HS-5 (cell line): Measurements from ENCODE around the gene EDIL3.
"Not testable (repeated sequence)": the region's sequence is repeated elsewhere in the genome, so short reads cannot be mapped to it uniquely, and the experiment has no call there.

Experiments used
- DNase-seq: peaks from one replicate; pipeline ENCODE4 v3.0.0-alpha.2; 2012; ENCODE audit warnings: low read depth

Gene EDIL3

DNA sequence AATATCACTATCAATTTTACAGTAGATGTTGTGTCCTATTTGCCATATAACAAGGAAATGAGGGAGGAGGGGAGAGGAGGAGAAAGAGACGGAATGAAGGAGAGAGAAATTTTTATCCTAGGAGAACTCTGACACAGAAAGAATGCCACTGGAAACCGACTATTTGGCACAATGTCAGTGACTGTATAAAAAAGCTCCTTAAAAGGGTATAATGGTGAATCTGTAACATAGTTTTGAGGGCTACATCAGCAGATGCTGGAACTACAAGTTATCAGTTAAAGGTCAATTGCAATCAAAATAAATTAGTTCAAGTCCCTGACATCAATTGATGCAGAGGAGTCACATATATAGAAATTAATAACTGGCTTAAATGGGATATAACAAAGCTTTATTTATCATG lies 5.7 kb downstream of the EDIL3 start:
- no peak for DNase-seq

GRCh38 chr5:84378420-84378819 lies 6.3 kb downstream of the EDIL3 start:
- no peak for DNase-seq

DNA sequence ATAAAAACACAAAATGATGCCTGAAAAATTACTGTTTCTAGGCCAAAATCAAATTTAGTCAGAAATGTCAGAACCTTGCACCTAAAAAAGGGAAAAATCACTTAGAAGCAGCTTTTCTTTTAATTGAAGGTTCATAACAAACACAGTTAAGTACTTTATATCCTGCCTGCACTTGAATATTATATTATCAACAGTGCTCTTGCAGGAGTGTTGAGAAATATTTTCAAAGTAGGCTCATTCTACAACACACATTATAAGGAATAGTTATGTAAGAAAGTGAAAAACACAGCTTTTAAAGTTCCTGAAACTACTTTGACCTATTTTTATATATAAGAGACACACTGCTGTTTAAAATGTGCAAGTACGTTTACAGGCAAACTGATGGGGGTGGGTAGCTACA lies 8.3 kb downstream of the EDIL3 start:
- DNase-seq = no peak

DNA sequence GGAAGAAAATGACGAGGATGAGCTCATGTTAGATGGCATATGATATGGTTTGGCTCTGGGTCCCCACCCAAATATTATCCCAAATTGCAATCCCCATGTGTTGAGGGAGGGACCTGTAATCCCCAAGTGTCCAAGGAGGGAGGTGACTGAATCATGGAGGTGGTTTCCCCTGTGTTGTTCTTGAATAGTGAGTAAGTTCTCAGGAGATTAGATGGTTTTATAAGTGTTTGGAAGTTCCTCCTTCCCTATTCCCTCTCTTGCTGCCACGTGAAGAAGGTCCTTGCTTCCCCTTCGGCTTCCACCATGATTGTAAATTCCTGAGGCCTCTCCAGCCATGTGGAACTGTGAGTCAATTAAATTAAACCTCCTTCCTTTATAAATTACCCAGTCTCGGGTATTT lies 10.1 kb downstream of the EDIL3 start:
- no peak for DNase-seq

DNA sequence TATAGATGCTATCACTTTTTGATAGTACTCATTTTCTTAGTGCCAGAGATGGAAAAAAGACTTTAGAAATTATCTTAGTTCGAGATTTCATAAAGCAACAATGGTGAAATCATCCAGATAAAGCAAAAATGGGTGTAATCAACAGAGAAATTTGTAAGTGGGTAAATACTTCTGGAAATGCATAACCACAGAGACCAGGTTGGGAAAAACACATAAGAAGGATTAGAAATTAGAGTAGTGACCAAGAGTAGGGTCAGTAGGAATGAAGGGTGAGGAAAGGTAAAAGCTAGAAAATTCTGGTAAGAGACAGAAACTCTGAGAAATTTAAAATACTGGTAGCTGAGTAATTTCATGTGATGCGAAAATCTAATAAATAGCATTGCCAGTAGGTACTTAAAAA lies 11.2 kb downstream of the EDIL3 start:
- no peak for DNase-seq

DNA sequence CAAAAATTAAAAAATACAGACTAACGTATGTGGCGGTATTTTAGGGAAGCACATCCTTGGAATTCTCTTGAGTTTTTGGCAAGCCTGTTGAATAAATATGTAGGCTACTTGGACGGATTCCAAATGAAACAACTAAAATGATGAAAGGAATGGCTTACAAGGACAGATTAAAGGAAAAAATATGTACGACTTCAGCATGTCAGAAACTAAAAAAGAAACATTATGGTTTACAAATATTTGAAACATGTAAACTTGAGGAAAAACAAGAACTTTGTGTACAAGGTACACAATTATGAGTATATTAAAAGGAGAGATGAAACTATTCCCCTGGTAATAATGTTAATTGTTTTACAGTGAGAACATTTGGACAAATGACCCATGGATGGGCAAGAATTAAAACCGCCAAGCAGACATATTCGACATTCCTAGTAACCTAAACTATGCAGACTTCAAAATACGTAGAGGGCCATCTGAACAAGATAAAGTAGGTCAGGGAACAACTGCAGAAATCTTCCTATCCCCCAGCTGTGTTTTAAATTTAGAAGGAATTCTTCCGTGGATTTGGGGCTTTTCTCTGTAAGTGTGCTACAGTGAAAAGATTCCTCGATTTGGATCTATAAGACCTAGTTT lies 12.5 kb downstream of the EDIL3 start:
- no peak for DNase-seq

- no peak for DNase-seq
These were observed 14.5 kb downstream of the EDIL3 start for GRCh38 chr5:84370176-84370575.

DNA sequence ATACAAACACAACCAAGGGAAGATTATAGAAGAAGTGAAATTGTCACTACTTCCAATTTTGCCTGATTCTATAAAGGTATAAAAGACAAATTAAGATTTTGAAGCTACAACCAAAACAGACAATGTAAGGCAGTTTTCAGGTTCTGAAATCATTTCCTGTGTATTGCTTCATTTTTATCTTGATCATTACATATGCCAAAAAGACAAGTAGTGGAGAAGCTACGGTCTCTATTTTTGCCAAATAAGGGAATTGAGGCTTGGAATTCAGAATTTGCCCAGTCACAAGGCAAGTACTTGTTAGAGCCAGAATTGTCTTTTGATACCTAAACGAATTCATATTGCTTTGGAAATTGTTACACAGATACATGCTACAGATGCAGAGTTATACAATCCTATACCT lies 20.6 kb downstream of the EDIL3 start:
- no peak for DNase-seq

- DNase-seq = no peak
These were observed 22.5 kb downstream of the EDIL3 start for GRCh38 chr5:84362061-84362720.

- DNase-seq = no peak
These were observed 23.1 kb downstream of the EDIL3 start for GRCh38 chr5:84361572-84361971.

- DNase-seq = no peak
These were observed 24.6 kb downstream of the EDIL3 start for GRCh38 chr5:84360056-84360455.

- no peak for DNase-seq
These were observed 30.6 kb downstream of the EDIL3 start for GRCh38 chr5:84354101-84354500.

DNA sequence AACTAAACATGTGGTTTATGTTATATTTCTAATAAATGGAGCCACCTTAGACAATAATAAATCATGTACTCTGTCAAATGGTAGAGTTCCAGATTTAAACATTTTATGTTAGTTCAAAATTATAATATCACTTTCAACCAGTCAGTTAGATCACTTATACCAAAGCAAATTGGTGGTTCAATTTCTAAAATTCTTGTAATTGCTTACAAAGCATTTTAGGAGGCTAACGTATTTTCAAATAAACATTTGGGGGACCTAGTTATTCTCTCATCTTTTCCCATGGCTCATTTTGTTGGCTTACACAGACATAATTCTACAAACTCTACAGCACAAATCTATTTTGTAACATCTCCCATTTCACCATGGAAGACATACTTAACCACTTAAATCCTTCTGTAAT lies 39.9 kb downstream of the EDIL3 start:
- no peak for DNase-seq

GRCh38 chr5:84343171-84343570 lies 41.5 kb downstream of the EDIL3 start:
- no peak for DNase-seq

DNA sequence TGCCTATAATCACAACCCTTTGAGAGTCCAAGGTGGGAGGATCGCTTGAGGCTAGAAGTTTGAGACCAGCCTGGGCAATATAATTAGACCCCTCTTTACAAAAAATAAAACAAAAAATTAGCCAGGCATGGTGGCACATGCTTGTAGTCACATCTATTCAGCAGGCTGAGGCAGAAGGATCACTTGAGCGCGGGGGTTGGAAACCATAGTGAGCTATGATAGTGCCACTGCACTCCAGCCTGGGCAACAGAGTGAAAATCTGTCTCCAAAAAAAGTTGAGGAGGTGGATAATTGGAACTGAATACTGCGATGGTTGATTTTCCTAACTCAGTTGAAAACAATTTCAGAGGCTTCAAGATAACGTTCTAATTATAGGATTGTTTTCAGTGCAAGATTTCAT lies 52.6 kb downstream of the EDIL3 start:
- no peak for DNase-seq

DNA sequence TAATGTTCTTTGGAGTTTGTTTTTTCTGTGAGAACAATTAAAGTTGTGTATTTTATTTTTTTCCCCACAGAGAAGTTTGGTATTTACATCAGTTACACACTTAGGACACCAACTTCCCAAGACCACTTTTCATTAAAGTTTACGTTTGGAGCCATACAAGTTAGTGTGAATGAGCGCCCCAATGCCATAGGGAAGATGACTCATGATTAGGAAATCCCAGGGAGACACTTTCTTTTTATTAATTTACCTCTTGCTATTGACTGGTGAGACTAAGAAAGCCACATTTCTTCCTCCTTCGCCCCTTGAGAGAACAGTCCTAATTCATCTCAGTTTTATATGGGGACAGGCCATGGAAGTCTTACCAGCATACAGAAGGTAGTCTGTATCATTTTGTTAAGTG lies 57.1 kb downstream of the EDIL3 start:
- DNase-seq = no peak

GRCh38 chr5:84322646-84323045 lies 62.0 kb downstream of the EDIL3 start:
- DNase-seq = no peak

DNA sequence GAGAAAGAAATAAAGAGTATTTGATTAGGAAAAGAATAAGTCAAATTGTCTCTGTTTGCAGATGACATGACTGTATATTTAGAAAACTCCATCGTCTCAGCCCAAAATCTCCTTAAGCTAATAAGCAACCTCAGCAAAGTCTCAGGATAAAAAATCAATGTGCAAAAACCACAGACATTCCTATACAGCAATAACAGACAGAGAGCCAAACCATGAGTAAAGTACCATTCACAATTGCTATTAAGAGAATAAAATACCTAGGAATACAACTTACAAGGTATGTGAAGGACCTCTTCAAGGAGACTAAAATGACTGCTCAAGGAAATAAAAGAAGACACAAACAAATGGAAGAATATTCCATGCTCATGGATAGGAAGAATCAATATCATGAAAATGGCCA lies 66.9 kb downstream of the EDIL3 start:
- DNase-seq = not testable (repeated sequence)

- not testable (repeated sequence) for DNase-seq
These were observed 72.4 kb downstream of the EDIL3 start for GRCh38 chr5:84312280-84312679.

DNA sequence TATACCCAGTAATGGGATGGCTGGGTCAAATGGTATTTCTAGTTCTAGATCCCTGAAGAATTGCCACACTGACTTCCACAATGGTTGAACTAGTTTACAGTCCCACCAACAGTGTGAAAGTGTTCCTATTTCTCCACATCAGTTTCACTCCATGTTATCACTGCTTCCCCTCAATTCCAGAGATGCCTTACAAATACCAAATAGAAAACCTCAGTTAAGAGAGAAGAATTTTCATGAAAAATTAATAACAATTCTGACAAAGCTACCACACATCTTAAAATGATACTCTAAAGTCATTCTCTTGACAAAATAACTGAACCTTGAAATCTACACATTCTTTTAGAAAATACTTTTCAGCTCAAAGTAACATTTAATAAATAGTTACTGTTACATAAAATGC lies 74.8 kb downstream of the EDIL3 start:
- not testable (repeated sequence) for DNase-seq

GRCh38 chr5:84306601-84307000 lies 78.1 kb downstream of the EDIL3 start:
- DNase-seq = no peak

DNA sequence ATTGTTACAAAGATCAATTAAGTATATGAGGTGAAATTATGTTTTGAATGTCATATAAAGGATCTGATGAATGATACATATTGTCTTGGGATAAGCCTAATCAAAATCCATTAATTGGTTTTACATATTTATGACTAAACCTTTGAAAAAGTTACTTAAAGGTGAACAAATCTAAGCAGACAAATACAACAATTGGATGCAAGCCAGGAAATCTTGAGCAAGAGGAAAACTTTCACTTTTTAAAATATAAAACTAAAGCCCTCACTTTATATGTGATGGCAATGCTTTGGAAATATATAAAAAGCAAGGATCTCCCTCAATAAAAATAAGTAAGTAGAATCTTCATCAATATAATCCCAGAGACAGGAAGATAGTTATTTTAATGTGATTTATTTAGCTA lies 80.1 kb downstream of the EDIL3 start:
- no peak for DNase-seq

DNA sequence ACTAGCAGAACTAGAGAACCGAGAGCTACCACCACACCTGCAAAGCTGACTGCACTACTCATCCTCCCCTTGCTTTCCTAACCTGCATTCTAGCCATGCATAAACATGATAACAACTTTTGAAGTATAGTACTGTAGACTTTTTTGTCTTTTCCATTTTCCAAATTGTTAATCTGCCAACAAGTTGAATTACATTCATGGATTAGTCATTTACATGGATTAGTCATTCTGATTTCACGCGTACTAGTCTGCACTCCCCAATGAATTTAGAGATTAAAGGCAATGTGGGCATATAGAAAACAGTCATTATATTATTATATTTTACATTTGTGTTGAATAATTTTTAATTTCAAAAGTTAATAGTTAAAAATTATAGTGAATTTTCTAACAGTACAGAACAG lies 81.4 kb downstream of the EDIL3 start:
- peak; percentile 14 for DNase-seq

- DNase-seq = peak; percentile 14
These were observed 83.1 kb downstream of the EDIL3 start for GRCh38 chr5:84301535-84301934.
